Fibroblast of lung (primary cell): ENCODE measurements around the gene XYLT1. TPM values are rescaled to one million over a fixed set of nuclear protein-coding genes. Genes with fewer than 3 reads are reported as not detected.

Experiments used
- DNase-seq, 2 donors: peaks; one replicate each; pipeline versions ENCODE4 v3.0.0 to v3.0.0-alpha.2; 2010; ENCODE audit warnings: low read depth in 2 of 2
- H2AFZ ChIP-seq: 2 replicates; pipeline ENCODE4 v1.5.1; 2012; ENCODE audit warnings: low read length, control low read depth, inconsistent platforms
- H3K27ac ChIP-seq: 2 replicates; pipeline ENCODE4 v1.5.1; 2011; ENCODE audit warnings: low read length, control low read depth; ENCODE audit not compliant: insufficient read depth
- H3K27me3 ChIP-seq: 2 replicates; pipeline ENCODE4 v1.5.1; 2011; ENCODE audit warnings: mild to moderate bottlenecking, low read length; ENCODE audit not compliant: control insufficient read depth, insufficient read depth
- H3K36me3 ChIP-seq: 2 replicates; pipeline ENCODE4 v1.5.1; 2011; ENCODE audit warnings: low read length; ENCODE audit not compliant: control insufficient read depth, insufficient read depth
- H3K4me1 ChIP-seq: 2 replicates; pipeline ENCODE4 v1.5.1; 2011; ENCODE audit warnings: low read length; ENCODE audit not compliant: control insufficient read depth, insufficient read depth; ENCODE audit errors: extremely low read depth
- H3K4me2 ChIP-seq: 2 replicates; pipeline ENCODE4 v1.5.1; 2011; ENCODE audit warnings: low read length, control low read depth; ENCODE audit not compliant: insufficient read depth; ENCODE audit errors: extremely low read depth
- H3K4me3 ChIP-seq, 4 experiments: fragments of 200-600 bp in 1 of 4; sonication (generic) in 1 of 4; replicated peaks in 1 of 4; 2 replicates each; pipeline ENCODE4 v1.5.1; 2011 to 2016; ENCODE audit warnings: low read length in 4 of 4, low read depth in 3 of 4, mild to moderate bottlenecking in 3 of 4, control low read depth in 2 of 4, inconsistent platforms in 1 of 4, mixed read lengths in 1 of 4; ENCODE audit not compliant: insufficient read depth in 1 of 4; ENCODE audit errors: control extremely low read depth in 1 of 4
- H3K79me2 ChIP-seq: 2 replicates; pipeline ENCODE4 v1.5.1; 2012; ENCODE audit warnings: mild to moderate bottlenecking, low read length, inconsistent platforms; ENCODE audit not compliant: control insufficient read depth, insufficient read depth
- H3K9ac ChIP-seq: 2 replicates; pipeline ENCODE4 v1.5.1; 2011; ENCODE audit warnings: mild to moderate bottlenecking, low read length, control low read depth; ENCODE audit not compliant: insufficient read depth
- H3K9me3 ChIP-seq: 2 replicates; pipeline ENCODE4 v1.5.1; 2012; ENCODE audit warnings: low read depth, low read length; ENCODE audit not compliant: control insufficient read depth, insufficient read depth
- H4K20me1 ChIP-seq: 2 replicates; pipeline ENCODE4 v1.5.1; 2011; ENCODE audit warnings: low read length; ENCODE audit not compliant: control insufficient read depth, insufficient read depth; ENCODE audit errors: extremely low read depth
- EZH2 ChIP-seq: IDR thresholded peaks from 2 replicates; pipeline ENCODE4 v1.5.1; 2012; ENCODE audit warnings: low read length, control low read depth, mild to moderate bottlenecking; ENCODE audit errors: missing control alignments
- polyA plus RNA-seq, 2 donors: library from polyadenylated mRNA; depleted of rRNA in 1 of 2; stranded (reverse) in 1 of 2; unstranded in 1 of 2; fragments of >200 nt; gene quantifications; 2 replicates each; pipeline ENCODE4 v1.2.1, GENCODE V29; 2011 to 2012; ENCODE audit warnings: missing spikeins in 1 of 2
- total RNA-seq: library from RNA; depleted of rRNA; stranded (reverse); fragments of >200 nt; gene quantifications from 2 replicates; pipeline ENCODE4 v1.2.1, GENCODE V29; 2014
- TF ChIP-seq, protein P1 (sequence below), 2 donors: IDR thresholded peaks in 1 of 2; conservative IDR thresholded peaks in 1 of 2; 1 replicate in 1 of 2; 2 replicates in 1 of 2; pipeline ENCODE4 v1.5.1; 2011 to 2012; ENCODE audit warnings: low read length in 2 of 2, control low read depth in 1 of 2, inconsistent platforms in 1 of 2, low read depth in 1 of 2, mild to moderate bottlenecking in 1 of 2

XYLT1 gene
- total and polyA plus RNA-seq, 2 donors (not counting 1 experiment from before 2014, with no cell fraction given) = 9.3 to 21.8 TPM

GRCh38 chr16:17426451-17426850, 44.3 kb downstream of the XYLT1 start:
- no peaks in the 10 kb centered on the region for H3K4me1 ChIP-seq
- no peaks in the 10 kb centered on the region for H3K9me3 ChIP-seq
- no peak for DNase-seq
- H3K79me2 ChIP-seq = peaks cover 2% of the 10 kb centered on the region
- H3K4me2 ChIP-seq = no peak overlapping the region
- no peaks in the 10 kb centered on the region for H3K27me3 ChIP-seq
- TF ChIP-seq EZH2 = no peak
- TF ChIP-seq, protein P1, sequence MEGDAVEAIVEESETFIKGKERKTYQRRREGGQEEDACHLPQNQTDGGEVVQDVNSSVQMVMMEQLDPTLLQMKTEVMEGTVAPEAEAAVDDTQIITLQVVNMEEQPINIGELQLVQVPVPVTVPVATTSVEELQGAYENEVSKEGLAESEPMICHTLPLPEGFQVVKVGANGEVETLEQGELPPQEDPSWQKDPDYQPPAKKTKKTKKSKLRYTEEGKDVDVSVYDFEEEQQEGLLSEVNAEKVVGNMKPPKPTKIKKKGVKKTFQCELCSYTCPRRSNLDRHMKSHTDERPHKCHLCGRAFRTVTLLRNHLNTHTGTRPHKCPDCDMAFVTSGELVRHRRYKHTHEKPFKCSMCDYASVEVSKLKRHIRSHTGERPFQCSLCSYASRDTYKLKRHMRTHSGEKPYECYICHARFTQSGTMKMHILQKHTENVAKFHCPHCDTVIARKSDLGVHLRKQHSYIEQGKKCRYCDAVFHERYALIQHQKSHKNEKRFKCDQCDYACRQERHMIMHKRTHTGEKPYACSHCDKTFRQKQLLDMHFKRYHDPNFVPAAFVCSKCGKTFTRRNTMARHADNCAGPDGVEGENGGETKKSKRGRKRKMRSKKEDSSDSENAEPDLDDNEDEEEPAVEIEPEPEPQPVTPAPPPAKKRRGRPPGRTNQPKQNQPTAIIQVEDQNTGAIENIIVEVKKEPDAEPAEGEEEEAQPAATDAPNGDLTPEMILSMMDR (conservative IDR thresholded peaks at IDR 0.05 in 1 of 2, IDR thresholded peaks at IDR 0.05 in 1 of 2; ENCODE audit: low read depth in 1 of 2, low read length in 2 of 2) = no peak
- H3K36me3 ChIP-seq = no peaks in the 10 kb centered on the region
- H2AFZ ChIP-seq = no peak overlapping the region
- H3K4me3 ChIP-seq = no peak overlapping the region
- H3K9ac ChIP-seq = no peak overlapping the region
- H3K27ac ChIP-seq = no peak overlapping the region
- no peaks in the 10 kb centered on the region for H4K20me1 ChIP-seq

GRCh38 chr16:17424771-17425170, 46.0 kb downstream of the XYLT1 start:
- Histone ChIP-seq H4K20me1 (no peaks in the 10 kb centered on the region), H3K4me1 (no peaks in the 10 kb centered on the region), H3K9ac (no peak overlapping the region), H3K27me3 (no peaks in the 10 kb centered on the region), H3K9me3 (no peaks in the 10 kb centered on the region), H3K36me3 (no peaks in the 10 kb centered on the region), H3K79me2 (no peaks in the 10 kb centered on the region), H3K4me3 (no peak overlapping the region), H3K4me2 (no peak overlapping the region), H3K27ac (no peak overlapping the region), H2AFZ (no peak overlapping the region)
- DNase-seq = no peak
- no peak for TF ChIP-seq EZH2
- TF ChIP-seq, protein P1 (conservative IDR thresholded peaks at IDR 0.05 in 1 of 2, IDR thresholded peaks at IDR 0.05 in 1 of 2; ENCODE audit: low read depth in 1 of 2, low read length in 2 of 2) = no peak

DNA sequence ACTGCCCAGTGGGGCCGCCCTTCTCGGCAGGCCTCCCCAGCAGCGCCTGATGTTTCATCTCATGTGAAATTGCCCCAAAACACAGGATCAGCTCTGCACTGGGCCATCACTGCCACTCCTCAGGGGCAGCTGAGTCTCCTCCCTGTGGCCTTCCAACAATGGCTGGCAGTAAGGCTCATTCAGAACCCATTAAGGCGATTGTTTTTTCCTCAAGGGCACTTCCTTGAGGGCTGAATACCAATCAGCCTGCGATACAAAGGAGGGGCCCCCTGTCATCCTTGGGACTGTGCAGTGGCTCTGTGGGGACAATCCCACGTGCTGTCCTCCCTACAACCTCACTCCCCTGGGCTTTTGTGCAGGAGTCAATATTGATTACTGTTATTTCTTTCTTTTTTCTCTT, 47.5 kb downstream of the XYLT1 start:
- DNase-seq = no peak
- H3K4me2 ChIP-seq = no peak overlapping the region
- no peaks in the 10 kb centered on the region for H3K4me1 ChIP-seq
- H3K9ac ChIP-seq = no peak overlapping the region
- no peak overlapping the region for H2AFZ ChIP-seq
- H3K27ac ChIP-seq = no peak overlapping the region
- H3K79me2 ChIP-seq = no peaks in the 10 kb centered on the region
- H4K20me1 ChIP-seq = no peaks in the 10 kb centered on the region
- no peak for TF ChIP-seq EZH2
- TF ChIP-seq, protein P1 (conservative IDR thresholded peaks at IDR 0.05 in 1 of 2, IDR thresholded peaks at IDR 0.05 in 1 of 2; ENCODE audit: low read depth in 1 of 2, low read length in 2 of 2) = no peak
- H3K36me3 ChIP-seq = no peaks in the 10 kb centered on the region
- H3K4me3 ChIP-seq = no peak overlapping the region
- no peaks in the 10 kb centered on the region for H3K9me3 ChIP-seq
- H3K27me3 ChIP-seq = no peaks in the 10 kb centered on the region
